Breast epithelium (tissue), 3 donors: ENCODE data around the gene SEBOX.

Experiments
- CTCF ChIP-seq, 3 donors: fragments of 450-650 bp; IDR thresholded peaks; one replicate each; pipeline ENCODE4 v1.5.1; 2016 to 2017; ENCODE audit warnings: antibody characterized with exemption in 3 of 3, mild to moderate bottlenecking in 3 of 3, moderate library complexity in 3 of 3
- POLR2A ChIP-seq: fragments of 450-650 bp; IDR thresholded peaks from one replicate; pipeline ENCODE4 v1.6.1; 2016; ENCODE audit warnings: antibody characterized with exemption, mild to moderate bottlenecking, moderate library complexity
- POLR2AphosphoS5 ChIP-seq, 3 donors: sonication (generic); formaldehyde crosslinking; IDR thresholded peaks; one replicate each; pipeline ENCODE4 v1.6.1; 2017; ENCODE audit warnings: antibody characterized with exemption in 3 of 3

- no peak for TF ChIP-seq POLR2A
- no peak for TF ChIP-seq CTCF (IDR thresholded peaks at IDR 0.05)
- TF ChIP-seq POLR2AphosphoS5 (IDR thresholded peaks at IDR 0.05) = no peak
Observed at GRCh38 chr17:28384281-28385036, 19.5 kb upstream of the SEBOX start.
